SK-N-SH treated with all-trans-retinoic acid at 6 μM for 48 hours (cell line): ENCODE measurements around the gene YIPF6.
A peak's percentile ranks its signal among the peaks of the same experiment; 100 is the strongest.

ENCODE experiments used
- ATAC-seq: fragments of 200-7000 bp; cut with Tn5 transposase; 3 replicates; pipeline ENCODE4 v1.9.1; 2020; ENCODE audit warnings: mild to moderate bottlenecking, moderate library complexity
- ARNTL ChIP-seq: fragments of 450-650 bp; formaldehyde crosslinking; IDR thresholded peaks from 2 replicates; pipeline ENCODE4 v1.5.0; 2020; ENCODE audit warnings: low read depth, mild to moderate bottlenecking, moderate library complexity, borderline replicate concordance
- BACH2 ChIP-seq: fragments of 250-450 bp; sonication (Bioruptor Pico); IDR thresholded peaks from 2 replicates; pipeline ENCODE4 v1.9.0; 2021; ENCODE audit warnings: mild to moderate bottlenecking, borderline replicate concordance
- CREB5 ChIP-seq: fragments of 250-450 bp; sonication (Bioruptor Pico); IDR thresholded peaks from 2 replicates; pipeline ENCODE4 v1.5.1; 2020; ENCODE audit warnings: low read depth, mild to moderate bottlenecking, moderate library complexity
- CSRNP3 ChIP-seq: fragments of 250-450 bp; sonication (Bioruptor Pico); IDR thresholded peaks from 2 replicates; pipeline ENCODE4 v1.5.1; 2021; ENCODE audit warnings: mild to moderate bottlenecking, moderate library complexity
- ESRRG ChIP-seq: fragments of 250-450 bp; sonication (Bioruptor Pico); IDR thresholded peaks from 2 replicates; pipeline ENCODE4 v1.6.1; 2021; ENCODE audit warnings: mild to moderate bottlenecking
- GLIS3 ChIP-seq: fragments of 250-450 bp; sonication (Bioruptor Pico); IDR thresholded peaks from 2 replicates; pipeline ENCODE4 v1.5.0; 2020; ENCODE audit warnings: mild to moderate bottlenecking, moderate library complexity
- ISL1 ChIP-seq: fragments of 250-450 bp; sonication (Bioruptor Pico); IDR thresholded peaks from 2 replicates; pipeline ENCODE4 v2.1.2; 2022; ENCODE audit warnings: mild to moderate bottlenecking, moderate library complexity
- PATZ1 ChIP-seq: fragments of 250-450 bp; sonication (Bioruptor Pico); IDR thresholded peaks from 2 replicates; pipeline ENCODE4 v1.8.0; 2020; ENCODE audit warnings: mild to moderate bottlenecking, moderate library complexity, borderline replicate concordance
- POU6F1 ChIP-seq: fragments of 250-450 bp; sonication (Bioruptor Pico); IDR thresholded peaks from 2 replicates; pipeline ENCODE4 v1.8.0; 2021; ENCODE audit warnings: low read depth, mild to moderate bottlenecking, moderate library complexity, borderline replicate concordance
- PPARA ChIP-seq: fragments of 250-450 bp; sonication (Bioruptor Pico); IDR thresholded peaks from 2 replicates; pipeline ENCODE4 v1.5.0; 2020; ENCODE audit warnings: mild to moderate bottlenecking, borderline replicate concordance
- RARB ChIP-seq: fragments of 250-450 bp; sonication (Bioruptor Pico); IDR thresholded peaks from 2 replicates; pipeline ENCODE4 v1.8.0; 2021; ENCODE audit warnings: mild to moderate bottlenecking, moderate library complexity
- SNAI2 ChIP-seq: fragments of 250-450 bp; sonication (Bioruptor Pico); IDR thresholded peaks from 2 replicates; pipeline ENCODE4 v1.5.0; 2020; ENCODE audit warnings: mild to moderate bottlenecking, moderate library complexity
- TCF4 ChIP-seq: fragments of 250-450 bp; sonication (Bioruptor Pico); IDR thresholded peaks from 2 replicates; pipeline ENCODE4 v1.8.0; 2021; ENCODE audit warnings: mild to moderate bottlenecking, moderate library complexity, borderline replicate concordance
- TOX ChIP-seq: fragments of 250-450 bp; sonication (Bioruptor Pico); IDR thresholded peaks from 2 replicates; pipeline ENCODE4 v1.8.0; 2021; ENCODE audit warnings: mild to moderate bottlenecking, moderate library complexity, borderline replicate concordance
- TSHZ2 ChIP-seq: fragments of 250-450 bp; sonication (Bioruptor Pico); IDR thresholded peaks from 2 replicates; pipeline ENCODE4 v1.5.0; 2020; ENCODE audit warnings: mild to moderate bottlenecking, moderate library complexity
- ZC3H10 ChIP-seq: fragments of 250-450 bp; sonication (Bioruptor Pico); IDR thresholded peaks from 2 replicates; pipeline ENCODE4 v1.5.1; 2021; ENCODE audit warnings: mild to moderate bottlenecking, moderate library complexity
- ZFP30 ChIP-seq: fragments of 450-650 bp; formaldehyde crosslinking; IDR thresholded peaks from 2 replicates; pipeline ENCODE4 v1.5.0; 2022; ENCODE audit warnings: mild to moderate bottlenecking, moderate library complexity
- ZNF565 ChIP-seq: fragments of 450-650 bp; formaldehyde crosslinking; conservative IDR thresholded peaks from 2 replicates; pipeline ENCODE4 v1.5.0; 2020; ENCODE audit warnings: low read depth, mild to moderate bottlenecking, moderate library complexity
- ZNF70 ChIP-seq: fragments of 450-650 bp; formaldehyde crosslinking; IDR thresholded peaks from 2 replicates; pipeline ENCODE4 v1.5.0; 2020; ENCODE audit warnings: mild to moderate bottlenecking, moderate library complexity
- ZNF8 ChIP-seq: fragments of 450-650 bp; formaldehyde crosslinking; IDR thresholded peaks from 2 replicates; pipeline ENCODE4 v1.5.0; 2020; ENCODE audit warnings: mild to moderate bottlenecking, moderate library complexity

YIPF6 gene

GRCh38 chrX:68498508-68499379, at the start of gene YIPF6:
Gene YIPF6 (plus strand): TSS chrX:68499051. CDS start chrX:68499067, 16 bp downstream.
- TF ChIP-seq ARNTL = no peak
- no peak for TF ChIP-seq ESRRG (CRISPR knock-in tag)
- 0 out of 2 replicates have a peak, but pooled peaks have one; percentile 8 for TF ChIP-seq ZNF565 (CRISPR knock-in tag)
- TF ChIP-seq ZNF8 = 0 out of 2 replicates have a peak, but pooled peaks have one; percentile 36
- peak; percentile 98 for ATAC-seq

GRCh38 chrX:68451720-68452119, 47.1 kb upstream of the YIPF6 start:
- ATAC-seq = no peak
- no peak for TF ChIP-seq TOX
- no peak for TF ChIP-seq RARB (CRISPR knock-in tag)
- TF ChIP-seq CREB5 = no peak
- no peak for TF ChIP-seq TCF4
- TF ChIP-seq CSRNP3 (CRISPR knock-in tag) = no peak
- no peak for TF ChIP-seq GLIS3 (CRISPR knock-in tag)
- TF ChIP-seq ZNF70 (CRISPR knock-in tag) = no peak

- no peak for ATAC-seq
- TF ChIP-seq CSRNP3 (CRISPR knock-in tag) = no peak
- no peak for TF ChIP-seq POU6F1 (CRISPR knock-in tag)
- no peak for TF ChIP-seq ZNF8
- TF ChIP-seq ARNTL = no peak
These were observed 44.2 kb upstream of the YIPF6 start for GRCh38 chrX:68454476-68455150.

GRCh38 chrX:68455151-68455510, 43.7 kb upstream of the YIPF6 start:
- TF ChIP-seq TSHZ2 (CRISPR knock-in tag) (no peak), ZC3H10 (CRISPR knock-in tag) (no peak), ISL1 (CRISPR knock-in tag) (no peak), PPARA (no peak), ARNTL (no peak), RARB (CRISPR knock-in tag) (no peak)
- no peak for ATAC-seq

GRCh38 chrX:68461093-68461492, 37.8 kb upstream of the YIPF6 start:
- no peak for ATAC-seq
- no peak for TF ChIP-seq POU6F1 (CRISPR knock-in tag)
- TF ChIP-seq ZNF565 (CRISPR knock-in tag) = no peak
- no peak for TF ChIP-seq ZFP30 (CRISPR knock-in tag)
- TF ChIP-seq PPARA = no peak
- no peak for TF ChIP-seq BACH2 (CRISPR knock-in tag)
- no peak for TF ChIP-seq GLIS3 (CRISPR knock-in tag)
- TF ChIP-seq SNAI2 (CRISPR knock-in tag) = no peak
- no peak for TF ChIP-seq PATZ1 (CRISPR knock-in tag)
- no peak for TF ChIP-seq ESRRG (CRISPR knock-in tag)
